Esophagus muscularis mucosa (tissue), 4 donors: ENCODE results near the gene GPRC5D.

ENCODE experiments used
- EP300 ChIP-seq: sonication (generic); formaldehyde crosslinking; IDR thresholded peaks from one replicate; pipeline ENCODE4 v1.6.1; 2017; ENCODE audit warnings: antibody characterized with exemption
- POLR2A ChIP-seq: fragments of 450-650 bp; IDR thresholded peaks from one replicate; pipeline ENCODE4 v1.6.1; 2017; ENCODE audit warnings: antibody characterized with exemption, moderate library complexity, mild to moderate bottlenecking, low read depth
- POLR2AphosphoS5 ChIP-seq, 2 donors: sonication (generic); formaldehyde crosslinking; IDR thresholded peaks; one replicate each; pipeline ENCODE4 v1.6.1; 2017; ENCODE audit warnings: antibody characterized with exemption in 2 of 2
- TF ChIP-seq, protein P1 (sequence below), 3 experiments: fragments of 200-600 bp in 2 of 3; fragments of 450-650 bp in 1 of 3; sonication (generic) in 2 of 3; IDR thresholded peaks; one replicate each; pipeline ENCODE4 v1.5.1; 2017 to 2019; ENCODE audit warnings: antibody characterized with exemption in 3 of 3, mild to moderate bottlenecking in 2 of 3, moderate library complexity in 1 of 3

DNA sequence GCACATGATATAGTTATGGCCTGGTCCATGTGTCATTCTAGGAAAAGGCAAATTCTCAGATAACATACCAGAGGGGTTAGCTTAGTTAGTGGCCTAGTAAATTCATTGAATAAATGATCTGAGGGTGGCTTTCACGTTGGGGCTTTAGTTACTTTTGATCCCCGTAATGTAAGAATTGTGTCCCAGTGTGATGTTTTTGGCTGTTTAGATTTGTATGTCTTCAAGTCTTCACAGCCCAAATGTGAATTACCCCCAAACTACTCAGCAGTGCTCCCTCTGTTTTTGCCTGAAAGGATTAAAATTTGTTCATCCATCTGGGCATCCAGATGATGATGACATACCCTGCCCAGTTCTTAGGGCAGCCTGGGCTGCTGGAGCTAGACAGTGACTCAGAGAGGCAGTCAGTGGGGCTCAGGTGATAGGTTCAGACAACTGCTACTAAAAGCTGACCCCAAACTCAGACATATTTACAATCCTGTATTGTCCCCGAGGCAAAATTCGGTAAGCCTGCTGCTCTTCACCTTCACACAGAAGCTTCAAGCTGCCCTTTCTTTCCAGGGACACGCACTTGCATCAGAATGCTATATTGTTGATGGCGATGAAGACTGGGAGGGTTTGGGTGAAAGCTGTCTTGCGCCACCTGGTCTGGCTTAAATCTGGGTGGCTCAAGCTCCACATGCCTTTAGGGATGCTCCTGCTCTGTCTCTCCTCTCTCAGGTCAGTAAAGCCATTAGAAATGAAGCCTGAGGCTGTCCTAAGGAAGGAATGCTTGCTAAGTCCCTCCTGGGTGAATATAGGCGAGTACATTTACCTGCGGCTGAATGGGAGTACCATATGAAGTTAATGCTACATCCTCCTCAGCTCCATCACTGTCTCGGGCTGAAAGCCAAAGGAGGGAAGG lies 10.3 kb downstream of the GPRC5D start:
- TF ChIP-seq, protein P1, sequence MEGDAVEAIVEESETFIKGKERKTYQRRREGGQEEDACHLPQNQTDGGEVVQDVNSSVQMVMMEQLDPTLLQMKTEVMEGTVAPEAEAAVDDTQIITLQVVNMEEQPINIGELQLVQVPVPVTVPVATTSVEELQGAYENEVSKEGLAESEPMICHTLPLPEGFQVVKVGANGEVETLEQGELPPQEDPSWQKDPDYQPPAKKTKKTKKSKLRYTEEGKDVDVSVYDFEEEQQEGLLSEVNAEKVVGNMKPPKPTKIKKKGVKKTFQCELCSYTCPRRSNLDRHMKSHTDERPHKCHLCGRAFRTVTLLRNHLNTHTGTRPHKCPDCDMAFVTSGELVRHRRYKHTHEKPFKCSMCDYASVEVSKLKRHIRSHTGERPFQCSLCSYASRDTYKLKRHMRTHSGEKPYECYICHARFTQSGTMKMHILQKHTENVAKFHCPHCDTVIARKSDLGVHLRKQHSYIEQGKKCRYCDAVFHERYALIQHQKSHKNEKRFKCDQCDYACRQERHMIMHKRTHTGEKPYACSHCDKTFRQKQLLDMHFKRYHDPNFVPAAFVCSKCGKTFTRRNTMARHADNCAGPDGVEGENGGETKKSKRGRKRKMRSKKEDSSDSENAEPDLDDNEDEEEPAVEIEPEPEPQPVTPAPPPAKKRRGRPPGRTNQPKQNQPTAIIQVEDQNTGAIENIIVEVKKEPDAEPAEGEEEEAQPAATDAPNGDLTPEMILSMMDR (IDR thresholded peaks at IDR 0.05) = no peak
- TF ChIP-seq POLR2AphosphoS5 (IDR thresholded peaks at IDR 0.05) (no peak), POLR2A (no peak), EP300 (no peak)
